HTR-8/SVneo (cell line): ENCODE data around the gene RILPL1.
"Not testable (repeated sequence)": the region's sequence is repeated elsewhere in the genome, so short reads cannot be mapped to it uniquely, and the experiment has no call there.

Experiments
- DNase-seq: peaks from one replicate; pipeline ENCODE4 v3.0.0; 2011; ENCODE audit warnings: low spot score, mixed read lengths; ENCODE audit not compliant: insufficient read length
- FAIRE-seq: peaks from 2 replicates; lab custom pipeline; 2011; peaks lifted over from hg19 to GRCh38; lab: Jason Lieb, UNC

RILPL1 gene

DNA sequence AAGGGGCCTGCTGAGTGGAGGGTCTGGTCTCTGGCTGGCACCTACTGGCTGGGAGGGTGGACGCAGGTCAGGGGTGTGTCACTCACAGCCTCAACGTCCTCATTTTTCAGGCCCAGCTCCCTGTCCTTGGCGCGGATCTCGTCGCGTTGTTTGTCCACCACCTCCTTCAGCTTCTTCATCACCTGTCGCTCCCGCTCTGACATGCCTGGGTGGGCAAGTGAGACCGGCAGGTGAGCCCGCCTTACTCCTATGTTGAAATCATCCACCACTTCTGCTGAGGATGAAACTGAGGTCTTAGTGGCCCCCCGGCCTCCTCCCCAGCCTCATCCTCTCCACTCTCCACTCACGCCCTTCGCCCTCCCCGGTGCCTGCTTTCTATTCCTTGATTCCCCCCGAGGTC is 34.2 kb downstream of the RILPL1 start:
- DNase-seq = no peak
- no peak for FAIRE-seq

- no peak for DNase-seq
- no peak for FAIRE-seq
These were observed 35.2 kb downstream of the RILPL1 start for GRCh38 chr12:123498126-123498825.

GRCh38 chr12:123497065-123497464 is 36.5 kb downstream of the RILPL1 start:
- no peak for DNase-seq

GRCh38 chr12:123494124-123494851 is 39.2 kb downstream of the RILPL1 start:
- FAIRE-seq (no peak), DNase-seq (no peak)

More at GRCh38 chr12:123497065-123497464, 36.5 kb downstream of the RILPL1 start:
- no peak for FAIRE-seq

GRCh38 chr12:123492339-123493039 is 41.0 kb downstream of the RILPL1 start:
- FAIRE-seq, DNase-seq: not testable (repeated sequence)

DNA sequence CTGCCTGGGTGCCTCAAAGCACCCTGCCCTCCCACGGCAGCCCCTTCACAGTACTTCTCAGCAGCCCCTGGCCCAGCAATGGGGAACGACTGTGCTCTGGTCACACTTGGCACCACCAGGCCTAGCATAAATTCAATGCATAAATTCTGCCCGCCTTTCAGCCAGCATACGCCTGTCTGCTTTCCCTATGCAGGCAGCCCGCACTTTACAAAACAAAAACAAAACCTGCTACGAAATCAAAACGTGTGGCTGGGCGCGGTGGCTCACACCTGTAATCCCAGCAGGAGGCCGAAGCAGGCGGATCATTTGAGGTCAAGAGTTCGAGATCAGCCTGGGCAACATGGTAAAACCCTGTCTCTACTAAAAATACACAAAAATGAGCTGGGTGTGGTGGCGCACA is 42.0 kb downstream of the RILPL1 start:
- no peak for FAIRE-seq
- DNase-seq = no peak

DNA sequence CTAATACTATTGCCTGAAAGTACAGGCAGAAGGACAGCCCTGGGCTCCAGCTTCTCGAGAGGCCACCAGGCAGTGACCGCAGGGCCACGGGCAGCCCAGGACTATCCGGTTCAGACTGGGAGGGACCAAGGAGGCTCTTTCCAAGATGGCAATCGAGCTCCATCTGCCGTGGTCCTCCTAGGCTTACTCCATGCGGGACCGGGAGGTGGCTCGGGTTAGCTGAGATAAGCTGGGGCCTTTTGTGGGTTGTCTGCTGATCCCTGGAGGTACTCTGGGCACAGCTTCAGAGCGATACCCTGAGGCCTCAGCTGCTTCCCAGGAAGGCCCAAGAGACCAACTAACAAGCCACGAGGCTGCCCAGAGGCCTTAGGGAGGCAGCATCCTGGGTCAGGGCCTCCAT is 42.5 kb downstream of the RILPL1 start:
- no peak for DNase-seq
- no peak for FAIRE-seq

- FAIRE-seq (no peak), DNase-seq (no peak)
These were observed 43.4 kb downstream of the RILPL1 start for GRCh38 chr12:123490089-123490488.

DNA sequence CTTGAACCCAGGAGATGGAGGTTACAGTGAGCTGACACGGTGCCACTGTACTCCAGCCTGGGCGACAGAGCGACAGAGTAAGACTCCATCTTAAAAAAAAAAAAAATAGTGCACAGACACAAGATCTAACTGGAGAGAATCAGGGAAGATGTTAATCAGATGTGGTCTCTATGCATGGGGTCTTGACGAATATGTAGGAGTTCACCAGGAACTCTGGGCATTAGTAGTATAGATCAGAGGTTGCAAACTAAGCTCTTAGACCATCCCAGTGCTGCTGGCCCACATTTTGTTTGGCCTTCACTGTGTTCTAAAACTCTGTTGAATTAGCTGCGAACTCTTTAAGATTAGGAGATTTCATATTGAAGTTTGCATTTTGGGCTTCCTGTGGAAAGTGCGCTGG is 43.9 kb downstream of the RILPL1 start:
- FAIRE-seq (no peak), DNase-seq (no peak)

GRCh38 chr12:123488539-123489230 is 44.8 kb downstream of the RILPL1 start:
- FAIRE-seq (no peak), DNase-seq (no peak)

DNA sequence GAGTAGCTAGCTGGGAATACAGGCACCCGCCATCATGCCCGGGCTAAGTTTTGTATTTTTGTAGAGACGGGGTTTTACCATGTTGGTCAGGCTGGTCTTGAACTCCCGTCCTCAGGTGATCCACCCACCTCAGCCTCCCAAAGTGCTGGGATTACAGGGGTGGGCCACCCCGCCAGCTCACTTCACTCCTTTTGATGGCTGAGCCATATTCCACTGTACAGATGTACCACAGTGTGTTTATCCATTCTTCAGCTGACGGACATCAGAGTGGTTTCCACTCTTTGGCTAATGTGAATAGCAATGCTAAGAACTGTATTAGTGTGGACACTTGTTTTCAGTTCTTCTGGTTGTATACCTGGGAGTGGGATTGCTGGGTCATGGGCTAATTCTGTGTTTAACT is 46.1 kb downstream of the RILPL1 start:
- no peak for DNase-seq
- no peak for FAIRE-seq

DNA sequence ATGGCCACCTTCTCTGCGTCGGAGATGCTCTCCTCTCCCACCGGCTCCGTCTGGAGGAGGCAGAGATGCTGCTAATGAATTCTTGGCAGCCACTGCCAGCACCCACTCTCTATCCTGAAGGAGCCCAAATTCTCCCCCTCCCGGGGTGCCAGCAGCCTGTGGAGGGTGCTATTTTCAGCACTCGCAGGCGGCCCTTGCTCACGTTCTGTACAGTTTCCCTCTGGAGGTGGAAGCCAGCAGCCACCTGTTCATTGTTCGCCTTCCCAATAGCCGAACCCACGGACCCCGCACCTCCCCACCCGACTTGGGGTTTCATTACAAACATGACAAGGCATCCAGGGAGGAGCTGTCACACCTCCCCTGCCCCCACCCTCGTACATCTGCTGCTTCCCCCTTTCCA is 47.8 kb downstream of the RILPL1 start:
- FAIRE-seq = no peak
- no peak for DNase-seq

GRCh38 chr12:123483602-123484248 is 49.8 kb downstream of the RILPL1 start:
- no peak for FAIRE-seq

DNA sequence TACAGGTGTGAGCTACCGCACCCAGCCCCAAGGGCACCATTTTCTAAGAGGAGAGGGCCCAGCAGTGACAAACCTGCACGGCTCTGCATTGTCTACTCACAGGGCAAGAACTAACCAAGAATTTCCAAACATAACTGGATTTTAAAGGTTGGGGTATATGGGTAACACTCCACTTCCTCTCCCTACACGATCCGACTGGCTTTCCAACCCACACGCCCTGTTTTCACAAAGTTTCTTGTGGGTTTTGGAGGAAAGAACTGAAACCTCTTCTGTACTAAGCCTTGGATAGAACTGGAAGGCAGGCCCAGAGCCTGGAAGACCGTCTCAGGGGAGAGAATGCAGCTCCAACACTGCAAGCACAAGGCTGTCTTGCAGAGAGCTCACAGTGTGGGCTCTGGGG is 50.6 kb downstream of the RILPL1 start:
- FAIRE-seq (no peak), DNase-seq (no peak)

More at GRCh38 chr12:123483602-123484248, 49.8 kb downstream of the RILPL1 start:
- DNase-seq = no peak

DNA sequence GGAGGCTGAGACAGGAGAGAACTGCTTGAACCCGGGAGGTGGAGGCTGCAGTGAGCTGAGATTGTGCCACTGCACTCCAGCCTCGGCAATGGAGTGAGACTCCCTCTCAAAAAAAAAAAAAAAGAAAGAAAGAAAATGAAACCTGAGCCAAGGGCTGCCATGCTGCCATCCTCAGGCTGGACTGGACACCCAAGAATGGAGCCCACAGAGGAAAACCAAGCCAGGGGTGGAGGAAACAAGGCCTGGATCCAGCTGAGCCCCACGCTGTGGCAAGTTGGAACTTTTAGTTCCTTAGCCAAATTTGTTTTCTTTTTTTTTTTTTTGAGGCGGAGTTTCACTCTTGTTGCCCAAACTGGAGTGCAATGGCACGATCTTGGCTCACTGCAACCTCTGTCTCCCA is 52.3 kb downstream of the RILPL1 start:
- DNase-seq, FAIRE-seq: not testable (repeated sequence)

- FAIRE-seq (no peak), DNase-seq (no peak)
These were observed 53.9 kb downstream of the RILPL1 start for GRCh38 chr12:123479442-123480180.

GRCh38 chr12:123478762-123479161 is 54.8 kb downstream of the RILPL1 start:
- no peak for FAIRE-seq

GRCh38 chr12:123478069-123478468 is 55.5 kb downstream of the RILPL1 start:
- FAIRE-seq (no peak), DNase-seq (no peak)

More at GRCh38 chr12:123478762-123479161, 54.8 kb downstream of the RILPL1 start:
- no peak for DNase-seq

- DNase-seq = no peak
- no peak for FAIRE-seq
These were observed 58.2 kb downstream of the RILPL1 start for GRCh38 chr12:123475246-123475703.
